HG02571 (cell line): ENCODE data around the gene SOX14.

ENCODE experiments used
- ATAC-seq: cut with Tn5 transposase; IDR thresholded peaks from one replicate; pipeline ENCODE4 v1.9.1; 2021; ENCODE audit warnings: mild to moderate bottlenecking, moderate library complexity; ENCODE audit not compliant: unreplicated experiment

Gene SOX14

DNA sequence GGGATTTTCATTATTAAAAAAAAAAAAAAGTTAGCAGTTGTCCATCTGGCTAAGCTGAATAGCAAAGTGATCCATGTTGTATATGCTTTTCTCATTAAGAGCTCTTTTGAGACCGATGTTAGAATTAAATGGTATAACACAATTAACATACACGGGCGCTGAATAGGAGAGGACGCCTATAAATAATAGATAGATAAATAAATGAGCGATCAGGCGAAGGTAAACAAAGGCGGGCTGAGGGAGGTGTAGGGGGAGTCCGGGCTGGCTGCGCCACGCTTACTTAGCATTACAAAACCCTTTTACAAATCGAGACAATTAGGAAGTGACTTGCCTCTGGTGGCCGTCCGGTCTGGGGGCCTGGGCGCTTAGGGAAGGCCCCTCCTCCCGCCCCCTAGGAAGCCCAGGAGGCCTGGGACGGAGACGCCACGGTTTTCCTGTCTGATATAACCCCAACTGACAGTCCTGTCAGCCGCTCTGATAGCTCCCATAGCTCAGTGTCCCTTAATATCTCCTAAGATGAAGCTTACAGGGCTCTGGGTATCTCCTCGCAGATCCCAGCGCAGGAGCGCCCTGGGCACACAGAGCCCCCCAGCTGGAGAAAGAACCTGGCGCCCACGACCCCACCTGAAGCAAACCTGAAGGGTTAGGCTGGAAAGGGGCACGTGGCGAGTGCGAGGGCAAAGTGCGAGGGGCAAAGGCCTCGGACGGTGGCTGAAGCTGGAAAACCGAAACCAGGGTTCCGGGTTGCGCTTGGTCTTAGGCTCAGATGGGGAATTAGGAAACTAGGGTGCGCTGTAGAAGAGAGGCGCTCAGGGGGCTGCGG is 3.6 kb downstream of the SOX14 start:
- no peak for ATAC-seq

DNA sequence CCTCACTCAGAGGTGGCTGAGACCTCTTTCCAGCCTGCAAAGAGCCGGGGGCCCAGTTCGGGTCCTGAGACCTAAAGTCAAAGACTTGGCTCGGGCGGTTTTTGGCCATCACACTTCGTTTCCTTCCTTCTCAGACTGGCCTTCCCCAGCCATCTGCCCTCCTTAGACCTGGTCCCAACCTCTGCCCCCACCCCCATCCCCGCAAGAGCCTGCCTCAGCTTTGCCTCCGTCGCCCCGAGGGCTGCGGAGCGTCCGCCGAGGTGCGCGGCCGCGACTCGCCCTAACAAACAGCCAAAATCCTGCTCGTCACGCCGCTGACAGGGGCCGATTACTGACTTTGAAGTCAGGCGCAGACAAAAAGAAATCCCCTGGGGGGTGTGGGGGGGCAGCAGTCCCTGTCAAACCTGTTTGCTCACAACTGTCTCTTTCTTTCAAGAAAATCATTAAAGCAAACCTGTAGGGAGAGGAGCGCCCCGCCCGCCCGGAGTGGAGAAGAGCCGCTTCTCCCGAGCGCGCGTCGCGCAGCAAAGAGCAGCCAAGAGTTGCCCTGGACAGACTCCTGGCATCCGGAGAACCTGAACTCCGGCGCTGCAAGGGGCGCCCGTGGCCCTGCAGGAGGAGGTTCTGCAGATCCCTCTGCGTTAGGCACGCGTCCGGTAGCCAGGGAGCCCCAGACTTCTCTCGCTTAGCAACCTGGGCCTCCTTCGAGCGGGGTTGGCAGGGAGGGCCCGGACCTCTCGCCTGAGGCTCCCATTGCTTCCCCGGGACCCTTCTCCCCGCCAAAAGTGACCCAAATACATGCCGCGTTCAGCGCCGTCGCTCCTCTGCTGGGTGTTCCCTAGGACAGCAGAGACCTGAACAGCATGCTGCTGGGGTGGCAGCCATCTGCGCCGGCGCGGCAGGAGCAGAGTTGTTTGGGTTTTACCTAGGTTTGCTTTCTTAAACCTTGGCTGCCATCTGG is 4.5 kb downstream of the SOX14 start:
- ATAC-seq: no peak

DNA sequence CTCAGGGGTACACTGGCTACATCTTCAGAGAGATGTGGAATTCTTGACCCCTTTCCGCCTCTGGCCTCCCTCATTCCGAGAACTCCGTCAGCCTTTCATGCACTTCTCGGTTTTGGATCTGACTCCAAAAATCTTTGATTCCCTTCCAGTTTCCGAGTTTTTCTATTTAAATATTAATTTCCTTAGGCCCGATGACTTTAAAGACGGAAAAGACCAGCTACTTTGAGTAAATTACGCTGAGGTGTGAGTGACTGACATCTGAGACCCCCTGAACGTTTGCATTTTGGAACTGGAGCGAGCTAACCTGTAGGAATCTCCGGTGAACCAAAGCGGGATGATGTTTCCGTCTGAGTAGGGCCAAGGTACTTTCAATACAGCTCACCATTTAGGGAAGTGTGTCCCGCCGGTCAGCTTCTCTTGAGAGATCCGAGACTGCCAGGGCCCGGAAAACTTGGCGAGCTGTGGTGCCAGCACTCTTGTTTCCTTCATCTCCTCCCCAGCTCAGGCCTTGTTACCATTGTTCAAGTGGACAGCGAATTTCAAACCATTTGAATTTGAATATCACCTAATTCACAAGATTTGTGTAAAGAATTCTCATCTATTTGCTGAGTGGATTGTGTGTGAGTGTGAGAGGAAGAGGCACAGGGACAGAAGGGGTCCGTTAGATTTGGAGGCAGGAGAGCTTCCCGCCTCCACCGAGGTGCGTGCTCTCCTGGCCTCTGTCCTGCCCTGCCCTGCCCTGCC is 5.4 kb downstream of the SOX14 start:
- ATAC-seq: no peak

DNA sequence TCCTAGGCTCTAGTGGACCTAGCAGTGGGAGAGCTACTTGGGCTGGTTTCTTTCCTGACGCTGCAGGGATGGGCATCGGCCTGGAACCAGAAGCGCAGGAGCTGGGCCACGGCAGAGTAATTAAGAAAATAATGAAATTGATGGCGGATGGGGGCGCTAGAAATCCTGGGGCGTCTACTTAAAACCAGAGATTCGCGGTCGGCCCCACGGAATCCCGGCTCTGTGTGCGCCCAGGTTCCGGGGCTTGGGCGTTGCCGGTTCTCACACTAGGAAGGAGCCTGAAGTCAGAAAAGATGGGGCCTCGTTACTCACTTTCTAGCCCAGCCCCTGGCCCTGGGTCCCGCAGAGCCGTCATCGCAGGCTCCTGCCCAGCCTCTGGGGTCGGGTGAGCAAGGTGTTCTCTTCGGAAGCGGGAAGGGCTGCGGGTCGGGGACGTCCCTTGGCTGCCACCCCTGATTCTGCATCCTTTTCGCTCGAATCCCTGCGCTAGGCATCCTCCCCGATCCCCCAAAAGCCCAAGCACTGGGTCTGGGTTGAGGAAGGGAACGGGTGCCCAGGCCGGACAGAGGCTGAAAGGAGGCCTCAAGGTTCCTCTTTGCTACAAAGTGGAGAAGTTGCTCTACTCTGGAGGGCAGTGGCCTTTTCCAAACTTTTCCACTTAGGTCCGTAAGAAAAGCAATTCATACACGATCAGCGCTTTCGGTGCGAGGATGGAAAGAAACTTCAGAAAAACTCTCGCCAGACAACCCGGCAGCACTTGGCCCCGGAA is 6.1 kb downstream of the SOX14 start:
- ATAC-seq: no peak

DNA sequence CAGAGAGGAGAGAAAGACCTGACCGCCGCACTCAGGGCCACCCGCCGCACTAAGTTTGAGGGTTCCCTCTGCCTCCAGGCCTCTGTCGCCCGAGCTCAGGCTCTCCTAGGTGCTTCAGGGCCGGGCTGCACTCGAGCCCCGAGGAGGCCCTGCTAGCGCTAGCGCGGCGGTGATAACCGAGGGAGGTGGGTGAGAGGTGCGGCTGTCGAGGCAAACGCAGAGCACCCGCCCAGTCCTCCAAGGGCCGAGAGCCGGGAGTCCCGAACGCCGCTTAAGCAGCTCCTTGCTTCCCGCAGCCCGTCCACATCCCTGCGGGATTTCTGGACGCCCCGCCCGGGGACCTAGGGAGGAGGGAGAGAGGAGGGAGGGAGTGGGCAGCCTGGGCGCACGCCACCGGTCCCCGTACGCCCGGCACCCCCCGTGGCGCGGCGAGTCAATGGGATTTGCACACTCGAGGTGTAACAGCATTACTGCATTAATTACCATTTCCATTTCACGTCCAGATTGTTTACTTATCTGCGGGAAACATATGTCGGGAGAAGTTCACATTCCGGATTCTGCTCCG is 6.8 kb downstream of the SOX14 start:
- ATAC-seq: no peak

DNA sequence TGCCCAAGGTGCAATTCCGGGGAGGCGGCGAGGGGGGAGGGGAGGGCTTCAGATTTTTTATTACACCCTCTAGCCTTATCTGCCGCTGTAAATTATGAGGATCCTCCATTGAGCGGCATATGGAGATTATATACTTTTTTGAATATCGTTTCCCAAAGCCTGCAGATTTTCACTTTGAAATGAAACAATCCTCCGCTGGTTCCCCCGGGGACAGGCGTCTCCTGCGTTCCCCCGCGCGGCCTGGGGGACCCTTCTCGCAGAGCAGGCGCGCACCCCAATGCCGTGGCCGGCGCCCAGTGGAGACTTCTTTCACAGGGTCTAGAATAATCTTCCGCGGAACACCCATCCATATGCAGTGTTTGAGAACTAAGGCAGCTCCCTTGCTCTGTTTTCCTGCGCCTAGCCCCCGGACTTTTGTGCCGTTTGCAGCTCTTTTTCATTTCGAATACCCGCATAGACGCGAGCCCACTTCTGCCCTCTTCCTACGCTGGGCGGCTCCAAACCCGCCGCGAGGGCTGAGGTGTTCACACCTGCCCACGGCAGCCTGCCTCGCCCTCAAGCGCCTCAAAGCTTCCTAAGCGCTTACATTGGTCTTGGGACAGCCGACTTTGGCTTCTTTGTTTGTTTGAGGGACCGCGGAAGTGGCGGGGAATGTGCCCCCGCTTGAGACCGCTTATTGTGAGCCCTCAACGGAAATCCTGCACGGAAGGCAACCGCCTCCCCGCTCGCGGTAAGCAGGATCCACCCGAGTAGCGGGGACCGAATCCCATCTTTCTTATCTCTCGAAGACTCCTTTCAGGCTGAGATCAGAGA is 7.5 kb downstream of the SOX14 start:
- ATAC-seq: no peak

DNA sequence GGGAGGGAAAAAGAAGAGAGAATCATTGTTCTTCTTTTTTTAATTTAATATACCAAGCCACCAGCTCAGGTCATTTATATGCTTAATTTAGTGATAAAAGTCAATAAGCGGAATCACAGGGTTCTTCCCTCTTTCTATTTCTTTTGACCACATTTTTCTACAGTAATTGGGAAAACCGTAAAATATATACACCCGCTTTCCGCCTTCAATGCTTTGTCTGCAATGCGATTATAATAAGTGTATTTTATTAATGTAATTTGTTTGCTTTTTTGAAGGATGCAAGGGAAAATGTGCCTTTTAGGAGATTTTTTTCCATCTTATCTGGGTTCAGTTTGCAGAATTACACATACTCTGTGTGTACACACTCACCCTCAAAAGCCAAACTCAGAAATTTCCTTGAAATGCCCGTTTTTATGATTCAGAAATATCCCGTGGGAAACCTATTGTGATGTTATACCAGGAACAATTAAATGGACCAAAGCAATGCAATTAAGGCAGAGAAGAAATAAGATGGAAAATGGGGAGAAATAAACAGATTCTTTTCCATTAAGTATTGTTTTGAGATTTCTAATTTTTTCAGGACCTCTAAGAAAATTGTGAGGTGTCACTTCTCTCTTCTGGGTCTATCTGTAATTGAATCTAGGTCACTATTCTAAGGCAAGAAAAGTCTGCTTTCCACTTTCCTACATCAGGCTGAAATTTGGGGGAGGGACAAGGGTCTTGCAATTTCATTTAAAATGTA is 8.3 kb downstream of the SOX14 start:
- no peak for ATAC-seq

DNA sequence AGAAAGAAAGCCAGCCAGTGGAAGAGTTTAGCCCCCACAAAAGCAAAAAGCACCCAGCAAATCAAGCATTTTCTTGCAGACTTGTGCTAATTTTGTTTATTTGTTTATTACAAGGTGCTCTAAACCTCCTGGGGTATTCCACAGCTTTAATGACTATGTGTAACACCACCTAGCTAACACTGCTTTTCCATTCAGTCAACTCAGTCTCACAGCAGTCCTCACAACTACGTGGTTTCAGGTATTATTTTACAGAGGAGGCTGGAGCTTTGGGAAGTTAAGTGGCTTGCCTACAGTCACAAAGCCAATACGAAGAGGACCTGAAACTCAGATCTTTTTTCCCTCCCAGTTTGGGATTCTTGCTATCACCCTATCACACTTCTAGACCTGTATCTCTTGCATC is 14.8 kb downstream of the SOX14 start:
- no peak for ATAC-seq

DNA sequence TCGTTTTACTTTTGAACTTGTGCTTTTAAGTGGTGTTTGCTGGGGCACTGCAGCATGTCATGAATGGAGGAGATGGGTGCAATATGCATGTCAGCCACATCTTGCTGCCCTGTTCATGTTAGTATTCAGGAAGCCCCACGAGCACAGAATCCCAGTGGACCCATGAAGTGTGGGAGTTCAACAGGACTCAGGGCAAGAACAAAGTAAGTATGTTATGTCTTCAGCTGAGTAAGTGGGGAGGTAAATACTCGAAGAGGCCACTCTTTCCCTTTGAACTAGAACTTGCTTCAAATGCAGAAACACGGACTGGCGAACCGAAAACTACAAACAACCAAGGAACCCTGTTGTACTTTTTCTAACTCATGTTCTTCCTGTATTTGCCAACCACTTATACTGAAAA is 23.4 kb downstream of the SOX14 start:
- ATAC-seq: no peak

DNA sequence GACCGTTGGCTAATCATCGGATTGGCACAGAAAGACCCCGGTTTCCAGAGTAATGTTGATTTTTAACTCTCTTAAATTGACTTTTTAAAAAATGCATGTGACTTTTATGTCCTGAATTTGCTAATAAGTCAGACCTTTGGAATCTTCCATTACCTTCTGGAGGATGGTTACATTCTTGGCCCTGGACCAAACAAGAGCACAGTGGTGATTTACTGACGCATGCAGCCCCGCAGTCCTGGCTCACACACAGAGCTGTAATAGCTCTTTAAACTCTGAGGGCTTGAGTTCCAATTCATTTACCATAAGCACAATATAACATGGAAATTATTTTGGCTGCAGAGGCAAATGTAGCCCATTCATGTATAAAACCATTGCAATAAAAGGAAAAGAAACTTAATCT is 25.1 kb downstream of the SOX14 start:
- no peak for ATAC-seq

DNA sequence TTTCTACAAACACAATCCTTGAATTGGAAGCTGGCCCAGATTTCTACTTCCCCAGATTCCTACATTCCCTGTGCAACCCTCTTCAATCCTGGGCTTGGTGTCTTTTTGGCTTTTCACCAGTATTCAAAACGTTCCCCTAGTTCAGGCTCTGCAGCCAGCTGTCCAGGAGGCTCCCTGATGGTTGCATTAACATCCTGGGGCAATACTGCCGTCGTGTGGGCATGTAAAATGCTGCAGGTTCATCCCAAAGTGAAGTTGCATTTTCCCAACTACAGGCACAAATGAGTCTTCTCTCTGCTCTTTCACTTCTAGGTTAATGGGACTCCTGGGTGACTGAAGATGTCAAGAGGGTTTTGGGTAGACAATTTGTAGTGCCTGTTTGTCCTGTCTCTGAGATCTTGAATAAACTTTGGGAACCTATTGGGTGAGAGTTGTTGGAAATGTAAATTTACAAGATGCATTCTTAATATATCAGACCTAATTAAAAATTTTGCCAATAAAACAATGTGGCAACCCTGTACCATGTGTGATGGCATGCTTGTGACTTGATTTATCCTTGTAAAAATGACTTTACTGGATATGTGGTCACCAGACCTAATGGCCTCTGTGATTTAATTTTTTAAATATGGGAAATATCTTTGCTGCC is 28.6 kb downstream of the SOX14 start:
- ATAC-seq: no peak

DNA sequence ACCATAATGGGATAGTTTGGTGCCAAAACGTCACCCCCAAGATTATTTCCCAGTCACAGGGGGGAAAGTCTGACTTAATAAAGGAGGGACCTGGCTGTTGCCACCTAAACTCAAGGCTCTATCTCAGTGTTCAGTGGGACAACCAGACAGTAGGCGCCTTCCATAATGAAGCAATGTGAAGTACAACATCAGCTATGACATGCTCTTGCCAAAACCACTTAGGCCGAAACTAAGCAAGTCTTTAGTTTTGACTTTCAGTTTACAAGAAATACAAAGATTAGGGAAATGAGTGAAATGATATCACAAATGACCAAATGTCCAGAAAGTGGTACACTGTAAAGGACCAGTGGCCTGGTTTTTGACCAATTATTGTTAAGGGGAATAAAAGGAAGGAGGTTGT is 32.9 kb downstream of the SOX14 start:
- no peak for ATAC-seq

DNA sequence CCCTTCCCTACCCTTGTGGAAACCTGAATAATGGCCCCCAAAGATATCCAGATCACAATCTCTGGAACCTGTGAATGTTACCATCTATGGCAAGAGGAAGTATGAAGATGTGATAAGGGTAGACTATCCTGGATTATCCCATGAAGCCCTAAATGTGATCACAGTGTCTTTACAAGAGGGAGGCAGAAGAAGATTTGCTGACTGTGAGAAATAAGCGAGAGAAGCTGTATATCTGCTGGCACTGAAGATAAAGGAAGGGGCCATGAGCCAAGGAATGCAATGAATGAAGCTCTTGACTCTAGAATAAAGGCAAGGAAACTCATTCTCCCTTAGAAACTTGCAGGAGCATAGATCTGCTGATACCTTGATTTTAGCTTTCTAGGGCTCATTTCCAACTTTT is 39.1 kb downstream of the SOX14 start:
- ATAC-seq: no peak

DNA sequence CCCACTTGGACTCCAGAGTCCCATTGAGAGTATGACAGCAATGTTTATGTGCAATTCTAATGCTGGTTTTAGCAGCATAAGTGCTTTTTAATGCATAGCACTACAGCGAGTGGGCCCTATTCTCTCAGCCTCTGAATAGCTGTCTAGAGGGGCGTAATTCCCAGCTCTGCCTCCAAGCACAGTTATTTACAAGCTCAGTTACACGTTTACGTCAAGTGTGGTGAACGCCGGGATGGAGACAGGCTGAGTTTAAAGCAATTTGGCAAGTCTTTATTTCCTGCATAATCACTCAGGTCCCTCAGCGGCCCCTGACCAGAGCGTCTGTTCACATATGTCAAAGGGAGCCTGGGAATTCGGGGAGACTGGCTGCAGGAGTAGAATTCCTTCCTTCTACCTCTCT is 43.9 kb downstream of the SOX14 start:
- no peak for ATAC-seq

DNA sequence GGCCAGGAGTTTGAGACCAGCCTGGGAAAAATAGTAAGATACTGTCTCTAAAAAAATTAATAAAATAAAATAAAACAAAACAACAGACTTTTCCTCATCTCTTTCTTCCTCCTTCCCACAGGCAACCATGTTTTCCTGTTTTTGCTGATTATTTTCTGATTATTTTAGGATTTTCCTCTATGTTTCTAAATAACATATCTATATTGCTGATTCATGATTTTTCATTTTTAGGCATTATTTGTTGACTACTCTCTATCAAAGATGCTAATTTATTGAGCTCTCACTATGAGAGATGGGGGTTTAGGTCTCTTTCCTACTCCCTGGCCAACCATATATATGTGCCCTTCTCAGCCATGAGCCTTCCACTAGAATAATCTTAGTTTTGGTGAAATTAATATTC is 45.4 kb downstream of the SOX14 start:
- ATAC-seq: no peak

DNA sequence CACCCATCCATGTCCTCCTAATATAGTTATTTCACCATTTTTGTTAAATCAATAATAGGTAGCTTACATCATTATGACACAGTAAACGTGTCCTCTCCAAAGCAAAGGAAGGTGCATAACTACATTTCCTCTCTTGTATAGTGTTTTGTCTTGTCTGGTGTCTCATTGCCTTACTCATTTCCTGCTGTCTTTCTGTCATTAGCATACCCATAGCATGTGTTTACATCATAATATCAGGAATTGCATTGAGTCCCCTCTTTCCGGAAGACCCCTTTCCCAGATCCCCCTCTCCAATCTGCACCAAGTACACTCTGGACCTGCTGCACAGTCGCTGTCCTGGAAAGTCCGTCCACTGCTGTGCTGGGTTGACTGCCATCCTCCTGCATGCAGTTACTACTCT is 47.9 kb downstream of the SOX14 start:
- no peak for ATAC-seq

DNA sequence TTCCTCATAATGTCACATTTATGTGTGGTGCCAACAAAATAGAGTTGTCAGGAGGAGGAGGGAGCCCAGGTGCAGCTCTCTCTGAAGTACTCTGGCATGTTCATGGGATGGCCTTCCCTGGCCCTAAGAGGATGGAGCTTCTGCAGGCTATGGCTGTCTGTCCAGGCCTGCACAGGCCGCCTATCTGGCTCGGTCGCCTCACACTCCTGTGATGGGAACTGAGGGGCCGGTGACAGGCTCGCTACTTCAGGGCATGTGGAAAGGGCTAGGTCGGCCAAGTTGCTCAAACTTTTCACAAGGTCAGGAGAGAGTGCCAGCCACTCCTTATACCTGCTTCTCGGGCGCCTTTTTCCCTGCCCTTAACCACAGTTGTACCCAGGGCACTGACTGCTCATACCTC is 51.1 kb downstream of the SOX14 start:
- no peak for ATAC-seq
